RWPE2 (cell line): ENCODE results near the gene ST6GALNAC2.

ENCODE experiments used
- ATAC-seq: fragments of 200-7000 bp; cut with Tn5 transposase; 3 replicates; pipeline ENCODE4 v1.9.1; 2021; ENCODE audit warnings: low read depth
- DNase-seq: peaks from one replicate; pipeline ENCODE4 v3.0.0-alpha.2; 2020; ENCODE audit warnings: low spot score
- H3K27ac ChIP-seq: fragments of 450-650 bp; 2 replicates; pipeline ENCODE4 v1.5.1; 2017; ENCODE audit warnings: mild to moderate bottlenecking; ENCODE audit not compliant: poor library complexity, severe bottlenecking
- H3K27me3 ChIP-seq: fragments of 250-450 bp; sonication (Bioruptor Pico); 2 replicates; pipeline ENCODE4 v1.5.1; 2021; ENCODE audit warnings: mild to moderate bottlenecking, moderate library complexity; ENCODE audit not compliant: insufficient read depth, poor library complexity, severe bottlenecking
- H3K36me3 ChIP-seq: fragments of 250-450 bp; sonication (Bioruptor Pico); 2 replicates; pipeline ENCODE4 v1.5.1; 2020; ENCODE audit warnings: low read depth, mild to moderate bottlenecking, moderate library complexity
- H3K4me1 ChIP-seq: fragments of 250-450 bp; sonication (Bioruptor Pico); 2 replicates; pipeline ENCODE4 v1.5.1; 2021; ENCODE audit warnings: mild to moderate bottlenecking, moderate library complexity; ENCODE audit not compliant: insufficient read depth, poor library complexity, severe bottlenecking
- H3K4me3 ChIP-seq: fragments of 250-450 bp; sonication (Bioruptor Pico); 2 replicates; pipeline ENCODE4 v1.5.1; 2021; ENCODE audit warnings: mild to moderate bottlenecking, moderate library complexity; ENCODE audit not compliant: severe bottlenecking
- H3K9me3 ChIP-seq: fragments of 250-450 bp; sonication (Bioruptor Pico); 2 replicates; pipeline ENCODE4 v1.5.1; 2021; ENCODE audit warnings: mild to moderate bottlenecking, moderate library complexity; ENCODE audit not compliant: severe bottlenecking
- TF ChIP-seq, protein P1 (sequence below): fragments of 450-650 bp; IDR thresholded peaks from one replicate; pipeline ENCODE4 v1.5.1; 2017; ENCODE audit warnings: mild to moderate bottlenecking, moderate library complexity; ENCODE audit not compliant: poor library complexity, severe bottlenecking

Gene ST6GALNAC2

DNA sequence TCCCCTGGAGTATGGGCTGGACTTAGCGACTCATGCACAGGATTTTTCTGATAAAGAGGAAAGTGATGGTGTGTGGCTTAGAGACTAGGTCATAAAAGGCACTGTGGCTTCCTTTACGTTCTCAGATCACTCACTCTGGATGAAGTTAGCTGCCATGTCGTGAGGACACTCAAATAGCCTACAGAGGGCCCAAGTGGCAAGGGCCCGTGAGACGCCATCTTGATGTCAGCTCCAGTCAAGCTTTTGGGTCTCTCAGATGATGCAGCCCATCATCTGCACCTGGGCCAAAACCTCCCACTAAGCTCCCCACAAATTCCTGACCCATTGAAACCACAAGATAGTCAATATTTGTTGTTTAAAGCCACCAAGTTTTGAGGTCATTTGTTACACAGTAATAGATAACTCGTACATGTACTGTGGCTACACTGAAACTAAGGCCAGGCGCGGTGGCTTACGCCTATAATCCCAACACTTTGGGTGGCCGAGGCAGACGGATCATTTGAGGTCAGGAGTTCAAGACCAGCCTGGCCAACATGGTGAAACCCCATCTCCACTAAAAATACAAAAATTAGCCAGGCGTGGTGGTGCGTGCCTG, 14.7 kb downstream of the ST6GALNAC2 start:
- Histone ChIP-seq H3K27me3 (no peaks in the 10 kb centered on the region), H3K36me3 (peaks cover 16% of the 10 kb centered on the region), H3K9me3 (no peaks in the 10 kb centered on the region), H3K4me1 (no peaks in the 10 kb centered on the region), H3K27ac (no peak overlapping the region), H3K4me3 (no peak overlapping the region)
- DNase-seq: no peak
- TF ChIP-seq, protein P1, sequence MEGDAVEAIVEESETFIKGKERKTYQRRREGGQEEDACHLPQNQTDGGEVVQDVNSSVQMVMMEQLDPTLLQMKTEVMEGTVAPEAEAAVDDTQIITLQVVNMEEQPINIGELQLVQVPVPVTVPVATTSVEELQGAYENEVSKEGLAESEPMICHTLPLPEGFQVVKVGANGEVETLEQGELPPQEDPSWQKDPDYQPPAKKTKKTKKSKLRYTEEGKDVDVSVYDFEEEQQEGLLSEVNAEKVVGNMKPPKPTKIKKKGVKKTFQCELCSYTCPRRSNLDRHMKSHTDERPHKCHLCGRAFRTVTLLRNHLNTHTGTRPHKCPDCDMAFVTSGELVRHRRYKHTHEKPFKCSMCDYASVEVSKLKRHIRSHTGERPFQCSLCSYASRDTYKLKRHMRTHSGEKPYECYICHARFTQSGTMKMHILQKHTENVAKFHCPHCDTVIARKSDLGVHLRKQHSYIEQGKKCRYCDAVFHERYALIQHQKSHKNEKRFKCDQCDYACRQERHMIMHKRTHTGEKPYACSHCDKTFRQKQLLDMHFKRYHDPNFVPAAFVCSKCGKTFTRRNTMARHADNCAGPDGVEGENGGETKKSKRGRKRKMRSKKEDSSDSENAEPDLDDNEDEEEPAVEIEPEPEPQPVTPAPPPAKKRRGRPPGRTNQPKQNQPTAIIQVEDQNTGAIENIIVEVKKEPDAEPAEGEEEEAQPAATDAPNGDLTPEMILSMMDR: no peak
- ATAC-seq: no peak

DNA sequence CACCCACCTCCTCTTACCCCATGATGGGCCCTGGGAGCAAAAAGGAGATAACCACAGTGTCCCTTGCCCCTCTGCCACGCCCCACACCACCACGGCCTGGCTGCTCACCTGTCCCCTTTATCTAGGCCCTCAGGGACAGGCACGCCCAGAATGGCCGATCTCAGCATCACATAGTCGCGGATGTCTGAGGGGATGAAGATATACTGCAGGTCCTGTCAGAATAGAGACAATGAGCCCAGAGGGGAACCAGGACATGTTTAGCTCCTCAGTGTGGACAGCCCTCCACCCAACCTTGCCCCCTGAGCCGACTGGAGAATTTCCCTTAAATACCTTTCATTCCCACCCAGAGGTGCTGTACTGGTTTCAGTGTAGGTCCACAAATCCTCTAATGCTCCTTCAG, 15.2 kb downstream of the ST6GALNAC2 start:
- H3K9me3 ChIP-seq: no peaks in the 10 kb centered on the region
- no peaks in the 10 kb centered on the region for H3K27me3 ChIP-seq
- TF ChIP-seq, protein P1: no peak
- H3K4me3 ChIP-seq: no peak overlapping the region
- no peak overlapping the region for H3K27ac ChIP-seq
- H3K4me1 ChIP-seq: no peaks in the 10 kb centered on the region
- peaks cover 22% of the 10 kb centered on the region for H3K36me3 ChIP-seq
- DNase-seq (no peak), ATAC-seq (no peak)

DNA sequence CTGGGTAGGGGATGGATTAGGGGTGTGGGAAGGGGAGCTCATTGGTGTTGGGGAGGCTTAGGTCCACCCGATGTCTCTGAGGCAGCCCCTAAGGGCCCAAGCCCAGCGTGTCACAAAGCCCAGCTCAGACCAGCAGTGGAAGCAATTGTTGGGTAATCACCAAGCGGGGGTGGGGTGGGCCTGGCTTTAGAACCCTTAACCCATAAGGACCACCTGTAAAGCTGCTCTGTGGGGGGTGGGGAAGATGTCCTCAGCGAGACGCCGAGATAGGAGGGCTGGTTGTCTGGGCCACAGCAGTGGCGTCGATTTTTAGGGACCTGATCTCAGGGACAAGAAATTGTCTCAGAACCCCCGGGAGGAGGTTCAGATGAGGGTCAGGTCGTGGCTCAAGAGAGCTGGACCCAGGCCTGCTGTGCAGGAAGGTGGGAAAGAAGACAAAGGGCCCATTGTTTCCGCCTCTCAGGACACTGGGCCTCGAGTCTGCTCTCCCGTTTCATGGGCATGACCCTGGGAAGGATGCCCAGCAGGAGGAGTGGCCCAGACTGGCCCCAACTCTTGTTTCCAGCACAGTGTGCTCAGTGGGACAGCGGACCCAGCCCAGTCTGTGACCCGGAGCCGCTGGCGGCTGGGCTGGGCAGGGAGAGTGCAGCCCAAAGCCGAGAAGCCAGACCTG, 15.9 kb downstream of the ST6GALNAC2 start:
- no peaks in the 10 kb centered on the region for H3K4me1 ChIP-seq
- H3K36me3 ChIP-seq: peaks cover 26% of the 10 kb centered on the region
- no peak overlapping the region for H3K27ac ChIP-seq
- no peaks in the 10 kb centered on the region for H3K9me3 ChIP-seq
- no peak overlapping the region for H3K4me3 ChIP-seq
- TF ChIP-seq, protein P1: no peak
- no peak for DNase-seq
- no peak for ATAC-seq
- H3K27me3 ChIP-seq: no peaks in the 10 kb centered on the region

DNA sequence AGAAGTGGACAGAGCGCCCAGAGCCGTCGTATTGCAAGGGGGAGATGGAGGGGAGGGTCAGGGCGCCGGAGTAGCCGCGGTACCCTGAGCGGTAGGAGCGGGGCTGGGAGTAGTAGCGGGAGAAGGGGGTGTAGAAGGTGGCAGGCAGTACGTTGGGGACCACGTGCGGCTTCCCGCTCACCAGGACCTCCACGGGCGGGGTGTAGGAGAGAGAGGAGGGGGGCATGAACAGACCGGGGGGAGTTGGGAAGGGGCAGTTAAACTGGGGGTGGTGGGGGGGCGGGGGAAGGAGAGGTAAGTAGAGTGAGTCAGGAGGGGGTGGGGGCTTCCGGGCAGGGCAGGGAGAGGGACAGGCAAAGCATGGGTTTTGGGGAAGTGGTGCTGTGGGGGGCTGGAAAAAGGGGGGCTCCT, 16.8 kb downstream of the ST6GALNAC2 start:
- DNase-seq: no peak
- Histone ChIP-seq H3K36me3 (peaks cover 28% of the 10 kb centered on the region), H3K4me3 (no peak overlapping the region), H3K27me3 (no peaks in the 10 kb centered on the region), H3K4me1 (no peaks in the 10 kb centered on the region), H3K27ac (no peak overlapping the region), H3K9me3 (no peaks in the 10 kb centered on the region)
- no peak for ATAC-seq
- TF ChIP-seq, protein P1: no peak
